ENCODE data around the gene CHAT.

Gene CHAT

DNA sequence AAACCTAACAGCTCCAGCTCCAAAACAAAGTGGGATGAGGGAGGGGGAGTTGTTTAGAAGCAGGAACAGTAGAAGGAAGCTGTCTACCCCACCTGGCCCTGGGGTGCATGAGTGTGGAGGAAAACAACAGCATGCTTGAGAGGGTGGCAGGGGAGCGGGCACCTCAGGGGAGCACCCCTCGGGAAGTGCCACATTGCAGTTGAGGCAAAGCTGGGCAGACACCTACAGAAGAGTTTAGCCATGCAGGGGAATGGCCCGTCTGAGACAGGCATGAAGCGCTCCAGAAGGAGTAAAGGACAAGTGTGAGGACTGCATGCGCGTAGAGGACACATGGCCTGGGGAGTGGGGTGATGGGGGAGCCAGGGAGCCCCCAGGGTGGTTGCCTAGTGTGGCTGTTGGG, 18.1 kb downstream of the CHAT start:
- no peak for DNase-seq

DNA sequence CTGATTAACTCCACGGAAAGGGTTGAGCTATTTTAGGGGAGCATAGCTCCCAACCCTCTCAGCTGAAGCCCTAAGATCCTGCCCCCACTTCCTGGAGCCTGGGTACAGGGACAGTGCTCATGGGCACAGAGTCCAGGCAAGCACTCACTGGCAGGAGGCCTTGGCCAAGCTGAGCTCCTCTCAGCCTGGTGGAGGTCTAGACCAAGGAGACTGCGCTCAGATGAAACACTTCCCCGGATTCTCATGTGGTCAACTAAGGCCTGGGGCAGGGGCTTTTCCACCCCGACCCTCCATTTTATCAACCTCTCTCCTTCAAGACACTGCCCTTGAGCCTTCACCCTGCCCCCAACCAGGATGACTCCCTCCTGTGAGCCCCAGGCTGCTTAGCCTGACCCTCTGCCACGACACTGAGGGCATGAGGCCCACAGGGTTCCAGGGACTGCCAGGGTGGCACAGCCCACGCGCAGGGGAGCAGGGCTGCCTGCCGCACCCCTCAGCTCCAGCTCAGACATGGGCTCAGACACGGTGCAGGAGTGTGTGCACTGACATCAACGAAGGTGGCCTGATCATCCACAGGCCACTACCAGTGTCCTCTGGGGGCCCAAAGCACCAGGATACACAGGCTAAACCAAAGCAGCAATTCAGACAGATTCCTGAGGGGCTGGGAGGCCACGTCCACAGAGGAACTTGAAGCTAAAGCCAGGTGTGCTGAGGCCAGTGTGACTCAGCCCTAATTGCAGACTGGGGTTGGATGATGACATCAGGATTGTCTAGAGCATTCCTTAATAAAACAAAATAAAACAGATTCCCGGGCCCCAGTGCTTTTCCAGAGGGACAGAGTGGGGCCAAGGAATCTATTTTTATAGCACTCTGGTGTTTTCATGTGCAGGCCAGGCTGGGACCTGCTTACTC, 18.8 kb downstream of the CHAT start:
- no peak for DNase-seq

DNA sequence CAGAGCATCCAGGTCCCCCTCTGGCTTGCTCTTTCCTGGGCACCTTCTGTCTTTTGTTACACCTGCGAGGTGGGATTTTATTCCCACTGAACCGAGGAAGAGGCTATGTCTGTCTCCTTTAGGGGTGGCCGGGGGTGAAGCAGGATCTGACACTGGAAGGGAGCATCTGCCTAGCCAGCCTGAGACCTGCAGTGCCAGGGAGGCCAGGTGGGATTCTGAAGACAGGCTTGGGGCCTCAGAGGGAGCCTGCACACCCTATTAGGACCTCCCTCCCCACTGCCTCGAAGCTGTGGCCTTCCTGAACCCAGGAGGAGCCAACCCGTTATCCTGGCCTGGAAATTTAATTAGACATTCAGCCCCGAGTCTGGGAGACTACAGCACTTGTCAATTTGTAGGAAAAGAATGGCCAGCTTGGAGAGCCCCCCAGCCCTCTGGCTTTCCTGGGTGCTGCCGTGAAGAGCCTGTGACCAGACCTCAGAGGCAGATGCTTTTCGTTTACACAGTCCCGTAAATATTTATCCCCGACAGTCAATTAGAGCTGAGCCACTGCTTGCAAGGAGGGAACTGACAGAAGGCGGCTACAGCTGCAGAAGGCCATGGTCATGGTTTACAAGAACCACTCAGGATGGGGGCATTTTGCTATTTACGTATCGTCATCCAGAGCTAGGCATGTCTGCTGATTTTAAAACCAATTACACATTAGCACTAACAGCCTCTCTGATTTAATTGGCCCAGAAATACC, 19.7 kb downstream of the CHAT start:
- no peak for DNase-seq

DNA sequence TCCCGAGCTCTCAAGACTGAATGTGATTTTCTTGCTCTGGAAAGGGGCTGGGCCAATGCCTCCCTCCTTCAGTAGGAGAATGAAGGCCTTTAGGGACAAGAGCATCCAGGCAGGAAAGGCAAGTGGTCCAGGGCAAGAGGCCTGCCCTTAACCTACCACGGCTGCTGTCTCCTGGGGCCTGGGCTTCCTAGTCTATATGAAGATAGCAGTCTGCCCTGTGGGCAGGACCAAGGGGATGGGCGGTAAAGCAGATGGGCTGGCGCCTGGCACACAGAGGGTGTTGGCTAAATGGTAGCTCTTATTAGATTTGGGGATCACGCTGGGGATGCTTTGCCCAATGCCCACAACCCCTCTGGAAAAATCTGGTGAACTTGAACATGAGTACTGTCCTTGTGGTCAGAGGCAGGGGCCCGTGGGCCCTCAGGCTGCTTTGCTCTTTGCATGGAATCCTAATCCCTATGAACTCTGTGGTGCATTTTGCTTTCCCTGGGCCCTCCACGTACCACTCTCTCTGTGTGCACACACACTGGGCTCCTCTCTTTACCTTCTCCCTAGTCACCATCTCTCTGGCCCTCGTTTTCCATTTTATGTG, 20.3 kb downstream of the CHAT start:
- no peak for DNase-seq

DNA sequence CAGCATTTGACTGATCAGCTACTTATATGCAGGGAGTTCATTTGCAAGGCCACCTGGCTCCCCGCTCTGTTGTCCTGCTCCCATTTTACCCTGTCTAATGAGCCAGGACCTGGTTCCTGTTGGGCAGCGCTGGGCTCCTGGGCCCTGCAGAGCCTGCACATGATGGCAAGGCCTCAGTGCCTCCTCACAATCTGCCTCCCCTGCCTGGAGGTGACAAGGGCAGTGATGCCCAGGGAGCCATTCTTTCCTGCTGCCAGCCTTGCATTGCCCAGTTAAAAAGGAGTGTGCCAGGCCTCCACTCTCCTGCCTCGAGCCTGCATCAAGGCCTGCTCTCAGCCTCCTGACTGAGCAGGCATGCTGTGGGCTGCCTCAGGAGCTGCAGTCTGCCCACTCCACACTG, 28.5 kb downstream of the CHAT start:
- no peak for DNase-seq

DNA sequence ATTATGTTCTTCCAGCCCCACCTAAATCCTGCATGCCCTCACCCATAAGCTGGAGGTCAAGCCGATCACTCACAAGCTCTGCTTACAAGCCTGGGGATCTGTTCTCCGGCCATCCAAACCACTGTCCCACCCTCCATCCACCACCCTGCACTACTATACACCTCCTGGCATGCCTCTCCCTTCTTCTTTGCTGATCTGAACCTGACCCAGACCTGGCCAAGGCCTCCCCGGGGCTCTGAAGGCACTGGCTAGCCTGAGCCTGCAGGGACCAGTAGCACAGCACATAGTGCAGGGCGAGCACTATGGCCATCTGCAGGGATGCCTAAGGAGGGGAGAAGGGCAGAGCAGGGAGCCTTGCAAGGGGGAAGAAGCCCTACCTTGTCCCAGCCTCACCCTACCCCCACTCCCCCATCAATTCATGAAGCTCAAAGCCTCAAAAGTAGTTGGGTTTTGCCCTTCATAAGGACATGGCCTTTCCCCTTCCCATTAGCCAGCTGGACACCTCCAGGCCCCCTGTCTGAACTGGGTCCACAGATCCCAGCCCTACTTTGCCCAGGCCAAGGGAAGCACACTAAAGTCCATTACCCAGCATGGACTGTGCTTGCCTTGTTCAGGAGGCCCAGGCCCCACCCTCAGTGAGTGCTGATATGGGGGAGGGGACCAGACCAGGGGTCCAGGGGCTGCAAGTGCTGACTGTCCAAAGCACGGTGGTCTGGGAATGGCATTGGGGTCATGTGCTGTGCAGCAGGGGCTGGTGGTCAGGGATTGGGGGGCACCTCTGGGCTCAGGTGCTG, 29.6 kb downstream of the CHAT start:
- no peak for DNase-seq

DNA sequence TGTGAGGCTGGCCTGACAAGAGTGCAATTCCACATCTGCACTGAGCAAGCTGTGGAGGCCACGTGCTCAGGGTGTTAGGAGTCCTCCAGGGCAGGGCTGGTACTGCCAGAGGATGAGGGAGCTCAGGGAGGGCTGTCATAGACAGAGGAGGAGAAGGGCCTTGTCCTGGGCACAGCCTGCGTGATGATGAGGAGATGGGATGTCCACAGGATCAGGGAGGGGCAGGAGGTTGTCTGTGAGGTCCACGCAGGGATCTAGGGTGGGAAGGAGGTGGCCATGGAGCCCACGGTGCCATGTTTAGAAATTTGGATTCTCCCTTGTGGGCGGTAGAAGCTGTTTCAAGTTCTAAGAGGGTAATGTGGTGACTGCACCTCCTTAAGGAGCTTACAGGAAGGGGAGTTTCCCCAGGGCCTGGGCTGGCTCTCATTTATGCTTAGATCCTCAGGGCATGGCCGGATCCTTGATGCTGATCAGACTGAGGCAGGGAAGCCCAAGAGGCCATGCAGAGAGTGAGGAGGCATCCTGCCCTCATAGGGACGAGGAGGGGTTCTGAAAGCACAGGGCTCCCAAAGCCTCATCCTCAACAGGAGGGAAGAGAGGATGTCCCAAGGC, 30.3 kb downstream of the CHAT start:
- no peak for DNase-seq

DNA sequence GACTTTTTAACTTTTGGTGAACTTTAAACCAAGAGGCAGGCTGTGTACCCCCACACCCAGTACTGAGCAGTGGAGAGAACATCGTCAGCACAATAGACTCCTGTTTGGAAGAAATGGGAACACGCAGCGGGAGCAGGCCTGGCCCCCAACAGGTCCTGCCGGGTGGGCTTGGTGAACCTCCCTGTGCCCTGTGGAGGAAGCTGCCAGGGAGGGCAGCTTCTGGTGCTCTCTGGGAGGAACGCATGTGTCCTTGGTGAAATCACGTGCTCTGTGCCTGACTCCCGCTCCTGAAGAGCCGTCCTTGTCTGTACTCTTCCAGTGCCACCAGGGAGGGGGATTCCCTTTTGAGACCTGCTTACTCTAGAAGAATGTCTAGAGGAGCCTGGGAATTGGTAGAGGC, 31.6 kb downstream of the CHAT start:
- no peak for DNase-seq

DNA sequence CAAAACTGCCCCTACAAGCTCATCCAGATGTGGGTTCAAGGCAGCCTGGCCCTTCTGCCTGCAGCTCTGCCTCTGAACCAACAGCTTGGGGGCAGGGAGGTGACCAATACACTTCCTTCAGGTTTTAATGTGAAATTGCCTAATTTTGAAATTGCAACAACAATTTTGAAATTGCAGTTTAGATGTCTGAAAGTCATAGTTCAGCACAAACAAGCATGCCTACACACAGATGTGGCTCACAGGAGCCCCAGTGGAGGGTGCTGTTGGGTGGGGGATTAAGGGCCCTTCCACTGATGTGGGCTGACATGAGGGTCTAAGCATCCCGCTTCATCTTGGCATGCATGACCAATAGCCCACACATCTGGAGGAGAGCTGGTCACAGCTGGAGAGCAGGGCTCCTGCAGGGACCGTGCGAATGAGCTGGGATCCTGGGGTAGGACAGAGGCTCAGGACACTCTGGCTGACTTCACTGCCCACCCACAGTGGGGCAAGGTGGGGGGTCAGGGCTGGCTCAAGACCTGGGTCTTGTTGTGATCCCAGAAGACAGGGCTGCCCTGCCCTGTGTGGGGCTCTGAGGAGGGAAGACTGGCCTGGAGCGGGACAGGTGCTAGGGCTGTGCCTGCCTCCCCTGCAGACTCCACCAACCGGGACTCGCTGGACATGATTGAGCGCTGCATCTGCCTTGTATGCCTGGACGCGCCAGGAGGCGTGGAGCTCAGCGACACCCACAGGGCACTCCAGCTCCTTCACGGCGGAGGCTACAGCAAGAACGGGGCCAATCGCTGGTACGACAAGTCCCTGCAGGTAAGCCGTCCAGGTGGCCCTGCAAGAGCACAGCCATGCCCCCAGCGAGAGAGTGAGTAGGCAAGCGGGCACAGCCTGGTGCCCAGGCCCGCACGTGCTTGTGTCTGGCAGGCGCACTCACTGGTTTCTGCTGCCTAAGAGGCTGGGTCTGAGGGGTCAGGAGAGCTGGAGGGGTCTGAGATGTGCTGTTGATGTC, 32.3 kb downstream of the CHAT start:
- no peak for DNase-seq

DNA sequence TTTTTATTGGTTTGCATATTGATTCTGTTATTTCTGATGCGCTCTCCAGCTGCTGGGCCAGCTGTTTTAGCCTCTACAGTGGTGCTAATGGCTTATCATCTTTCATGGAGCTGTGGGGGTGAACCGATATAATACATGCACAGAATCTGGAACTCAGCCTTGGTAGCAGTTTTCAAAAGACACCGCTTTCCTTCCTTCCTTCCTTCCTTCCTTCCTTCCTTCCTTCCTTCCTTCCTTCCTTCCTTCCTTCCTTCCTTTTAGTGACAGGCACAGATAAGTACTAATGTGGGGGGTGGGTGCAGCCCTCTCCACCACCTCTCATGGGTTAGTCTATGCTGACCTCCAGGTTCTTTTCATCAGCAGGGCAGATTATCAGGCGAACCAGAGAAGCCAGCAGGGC, 33.7 kb downstream of the CHAT start:
- no peak for DNase-seq

DNA sequence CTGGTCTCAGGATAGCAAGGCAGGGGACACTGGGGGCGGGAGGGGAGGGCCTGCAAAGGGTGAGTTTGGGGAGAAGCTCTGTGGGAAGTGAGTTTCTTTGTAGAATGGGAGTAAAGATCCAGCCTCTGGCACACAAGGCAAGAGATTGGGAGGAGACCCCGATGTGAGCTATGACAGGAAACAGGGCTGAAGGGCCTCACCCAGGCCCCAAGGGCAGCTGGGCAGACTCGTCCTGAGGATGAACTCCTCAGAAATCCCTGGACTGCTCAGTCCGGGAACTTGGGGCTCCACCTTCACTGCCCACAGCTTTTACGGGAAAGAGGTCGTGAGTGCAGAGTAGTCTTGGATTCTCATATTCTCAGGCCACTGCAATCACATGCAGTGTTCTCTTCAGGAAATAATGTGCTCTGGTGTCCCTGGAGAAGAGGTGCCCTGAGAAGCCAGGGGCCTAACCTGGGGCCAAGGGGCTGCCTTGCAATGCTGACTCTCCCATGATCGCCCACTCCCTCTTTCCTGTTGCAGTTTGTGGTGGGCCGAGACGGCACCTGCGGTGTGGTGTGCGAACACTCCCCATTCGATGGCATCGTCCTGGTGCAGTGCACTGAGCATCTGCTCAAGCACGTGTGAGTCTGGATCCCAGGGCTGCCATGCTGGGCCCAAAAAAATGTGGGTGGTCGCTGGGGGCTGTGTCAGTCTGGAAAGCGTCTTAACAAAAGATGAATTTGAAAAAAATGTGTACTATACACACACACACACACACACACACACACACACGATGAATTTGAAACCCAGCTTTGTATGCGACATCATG, 34.4 kb downstream of the CHAT start:
- DNase-seq: no peak

DNA sequence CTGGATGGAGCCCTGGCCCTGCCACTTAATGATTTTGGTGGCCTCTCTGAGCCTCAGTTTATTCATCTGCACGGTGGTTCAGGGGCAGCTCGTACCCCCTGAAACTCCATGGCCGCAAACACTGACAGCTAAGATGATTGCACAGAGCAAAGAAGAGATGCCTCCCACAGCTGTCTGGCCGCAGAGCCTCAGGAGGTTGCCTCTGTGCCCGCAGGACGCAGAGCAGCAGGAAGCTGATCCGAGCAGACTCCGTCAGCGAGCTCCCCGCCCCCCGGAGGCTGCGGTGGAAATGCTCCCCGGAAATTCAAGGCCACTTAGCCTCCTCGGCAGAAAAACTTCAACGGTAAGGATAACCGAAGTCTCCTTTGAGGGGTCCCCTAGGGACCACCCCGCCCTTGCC, 35.5 kb downstream of the CHAT start:
- no peak for DNase-seq

DNA sequence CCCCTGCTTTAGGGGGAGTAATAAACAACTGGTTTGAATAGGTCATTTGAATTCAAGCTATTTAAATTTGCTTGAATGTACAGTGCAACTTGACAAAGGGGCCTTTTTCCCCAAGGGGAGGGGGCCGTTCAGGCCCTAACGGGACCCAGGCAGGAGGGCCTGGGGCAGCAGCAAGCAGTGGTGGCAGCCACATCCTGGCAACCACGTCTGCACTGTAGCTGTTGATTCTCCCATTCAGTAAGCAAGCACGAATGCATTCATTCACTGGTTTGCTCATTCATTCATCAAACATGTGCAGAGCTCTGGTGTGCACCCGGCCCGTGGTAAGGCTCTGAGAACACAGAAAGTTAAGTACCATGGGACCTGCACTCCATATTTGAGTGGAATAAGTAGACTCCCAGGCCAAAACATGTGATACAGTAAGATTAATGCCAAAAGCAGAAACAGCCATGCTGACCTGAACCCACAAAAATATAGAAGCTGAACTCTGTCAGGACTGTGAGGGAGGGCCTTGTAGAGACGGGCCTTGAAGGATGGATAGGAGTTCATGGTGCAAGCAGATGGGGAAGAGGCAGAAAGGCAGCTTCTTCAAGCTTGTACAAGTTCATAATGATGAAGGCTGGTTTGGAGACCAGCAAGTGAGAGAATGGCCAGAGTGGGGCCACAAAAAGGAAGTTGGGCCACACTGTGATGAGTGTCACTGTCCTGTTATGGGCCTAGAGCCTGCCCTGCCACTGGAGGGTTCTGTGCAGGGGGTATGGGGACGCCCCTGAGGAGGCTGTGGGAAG, 36.3 kb downstream of the CHAT start:
- DNase-seq: no peak

DNA sequence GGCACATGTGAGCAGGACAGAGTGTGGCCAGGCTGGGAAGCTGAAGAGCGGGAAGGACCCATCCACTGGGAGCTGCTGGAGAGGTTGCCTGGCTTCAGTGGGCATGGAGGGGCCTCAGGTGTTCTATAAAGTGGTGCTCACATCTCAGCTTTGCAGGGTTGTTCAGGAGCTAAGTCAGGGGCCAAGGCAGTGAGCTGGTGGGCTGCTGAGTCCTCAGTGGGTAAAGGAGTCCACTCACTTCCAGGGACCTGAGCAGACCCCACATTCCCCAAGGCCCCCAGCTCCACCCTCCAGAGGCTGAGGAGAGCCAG, 36.8 kb downstream of the CHAT start:
- DNase-seq: no peak

DNA sequence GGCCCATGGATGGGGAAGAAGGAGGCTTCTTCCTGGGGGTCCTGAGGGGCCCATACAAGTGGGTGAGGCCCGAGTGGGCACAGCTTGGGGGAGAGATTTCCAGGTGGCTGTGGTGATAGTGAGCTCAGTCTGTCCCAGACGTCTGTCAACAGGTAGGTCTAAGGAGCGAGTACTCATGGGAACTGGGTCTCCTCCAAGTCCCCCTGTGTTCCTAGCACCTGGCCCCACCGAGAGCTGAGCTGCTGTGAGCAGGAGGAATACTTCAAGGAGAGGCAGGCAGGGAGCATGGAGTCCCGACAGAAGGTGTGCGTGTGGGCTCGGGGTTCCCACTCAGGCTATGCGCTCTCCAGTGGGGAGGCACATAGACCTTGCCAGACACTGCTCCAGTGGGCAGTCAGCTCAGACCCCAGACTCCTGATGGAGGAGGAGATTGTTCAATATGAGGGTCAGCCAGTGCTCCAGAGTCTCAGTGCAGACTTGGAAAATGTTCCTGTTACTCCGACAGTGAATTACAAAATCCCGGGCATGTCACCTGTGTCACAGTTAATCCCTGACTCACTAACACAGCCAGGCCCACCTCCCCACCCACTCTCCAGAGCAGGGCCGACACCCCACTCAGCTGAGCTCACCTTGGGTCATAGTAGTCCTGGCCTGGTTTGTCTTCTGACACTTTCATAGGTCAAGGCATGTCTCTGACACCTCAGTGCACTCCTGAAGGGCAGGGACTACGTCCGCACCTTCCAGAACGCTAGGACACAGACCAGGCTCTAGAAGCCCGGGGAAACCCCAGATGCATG, 37.4 kb downstream of the CHAT start:
- no peak for DNase-seq

DNA sequence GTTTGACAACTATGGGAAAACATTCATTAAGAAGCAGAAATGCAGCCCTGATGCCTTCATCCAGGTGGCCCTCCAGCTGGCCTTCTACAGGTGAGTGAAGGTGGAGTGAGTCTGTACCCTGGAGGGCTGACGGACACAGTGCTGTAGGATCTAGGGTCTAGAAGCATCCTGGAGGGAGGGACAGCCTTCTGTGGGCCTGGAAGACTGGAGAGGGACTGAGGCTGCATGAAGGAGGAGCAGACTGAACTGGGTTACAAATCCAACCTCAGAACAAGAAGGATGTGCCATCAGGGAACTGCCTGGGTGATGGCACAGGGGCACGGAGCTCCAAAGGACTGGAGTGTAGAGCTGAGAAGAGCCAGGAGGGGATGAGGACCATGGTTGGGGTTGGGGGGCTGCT, 38.1 kb downstream of the CHAT start:
- DNase-seq: no peak

DNA sequence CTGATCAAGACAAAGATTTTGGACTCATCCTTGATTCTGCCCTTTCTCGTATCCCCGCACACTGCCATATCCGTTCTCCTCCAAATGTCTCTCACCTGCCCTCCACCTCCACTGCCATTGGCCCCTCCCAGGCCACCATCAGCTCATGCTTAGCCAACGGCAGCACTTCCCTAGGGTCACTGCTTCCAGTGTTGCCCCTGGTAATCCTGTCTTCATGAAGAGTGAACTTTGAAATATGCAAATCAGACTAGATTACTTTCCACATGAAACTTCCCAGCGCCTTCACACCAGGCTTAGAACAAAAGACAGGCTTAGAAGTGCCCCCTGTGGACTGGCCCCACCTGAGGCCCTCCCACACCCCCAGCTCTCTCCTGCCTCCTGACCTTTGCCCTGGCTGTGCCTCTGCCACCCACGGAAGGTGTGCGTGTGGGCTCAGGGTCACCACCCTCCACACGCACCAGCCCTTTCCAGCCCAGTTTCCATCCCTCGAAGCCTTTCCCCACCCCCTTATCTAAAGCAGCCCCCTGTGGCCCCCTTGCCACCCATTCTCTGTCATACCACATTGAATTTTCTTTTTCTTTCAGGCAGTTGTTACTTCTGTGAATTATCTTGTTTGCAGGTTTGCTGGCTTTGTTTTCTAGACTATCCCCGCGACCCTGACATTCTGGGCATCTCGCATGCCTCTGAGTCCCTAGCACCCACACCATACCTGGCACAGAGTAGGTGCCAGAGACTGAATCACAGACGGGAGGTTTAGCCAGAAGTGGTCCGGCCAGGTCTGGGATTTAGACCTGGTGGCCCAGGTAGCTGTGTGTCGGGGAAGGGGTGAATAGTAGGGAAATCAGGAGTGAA, 38.8 kb downstream of the CHAT start:
- no peak for DNase-seq
